Measurements from ENCODE around the gene ZGPAT.

The ZGPAT gene

GRCh38 chr20:63752411-63753101 is 44.7 kb downstream of the ZGPAT start:
- Histone ChIP-seq H3K79me2 (ENCODE audit: low read length) (no peaks in the 10 kb centered on the region), H3K4me1 (ENCODE audit: low read length) (no peaks in the 10 kb centered on the region), H3K36me3 (replicated peaks; ENCODE audit: low read depth, low read length) (no peaks in the 10 kb centered on the region), H2AFZ (ENCODE audit: low read depth, low read length) (no peak overlapping the region), H3K9ac (ENCODE audit: low read length) (no peak overlapping the region), H4K20me1 (ENCODE audit: insufficient read depth, low read length) (no peaks in the 10 kb centered on the region), H3K27me3 (ENCODE audit: low read depth, low read length) (no peaks in the 10 kb centered on the region), H3K4me2 (ENCODE audit: low read length) (no peak overlapping the region), H3K27ac (ENCODE audit: low read length) (no peak overlapping the region), H3K9me3 (ENCODE audit: insufficient read depth, low read length) (no peaks in the 10 kb centered on the region), H3K4me3 (ENCODE audit: low read length) (no peak overlapping the region)
- TF ChIP-seq, protein P1, sequence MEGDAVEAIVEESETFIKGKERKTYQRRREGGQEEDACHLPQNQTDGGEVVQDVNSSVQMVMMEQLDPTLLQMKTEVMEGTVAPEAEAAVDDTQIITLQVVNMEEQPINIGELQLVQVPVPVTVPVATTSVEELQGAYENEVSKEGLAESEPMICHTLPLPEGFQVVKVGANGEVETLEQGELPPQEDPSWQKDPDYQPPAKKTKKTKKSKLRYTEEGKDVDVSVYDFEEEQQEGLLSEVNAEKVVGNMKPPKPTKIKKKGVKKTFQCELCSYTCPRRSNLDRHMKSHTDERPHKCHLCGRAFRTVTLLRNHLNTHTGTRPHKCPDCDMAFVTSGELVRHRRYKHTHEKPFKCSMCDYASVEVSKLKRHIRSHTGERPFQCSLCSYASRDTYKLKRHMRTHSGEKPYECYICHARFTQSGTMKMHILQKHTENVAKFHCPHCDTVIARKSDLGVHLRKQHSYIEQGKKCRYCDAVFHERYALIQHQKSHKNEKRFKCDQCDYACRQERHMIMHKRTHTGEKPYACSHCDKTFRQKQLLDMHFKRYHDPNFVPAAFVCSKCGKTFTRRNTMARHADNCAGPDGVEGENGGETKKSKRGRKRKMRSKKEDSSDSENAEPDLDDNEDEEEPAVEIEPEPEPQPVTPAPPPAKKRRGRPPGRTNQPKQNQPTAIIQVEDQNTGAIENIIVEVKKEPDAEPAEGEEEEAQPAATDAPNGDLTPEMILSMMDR (IDR thresholded peaks at IDR 0.05; ENCODE audit: low read depth, low read length), result no peak
- no peak for TF ChIP-seq EZH2phosphoT487 (IDR thresholded peaks at IDR 0.05; ENCODE audit: low read depth)

DNA sequence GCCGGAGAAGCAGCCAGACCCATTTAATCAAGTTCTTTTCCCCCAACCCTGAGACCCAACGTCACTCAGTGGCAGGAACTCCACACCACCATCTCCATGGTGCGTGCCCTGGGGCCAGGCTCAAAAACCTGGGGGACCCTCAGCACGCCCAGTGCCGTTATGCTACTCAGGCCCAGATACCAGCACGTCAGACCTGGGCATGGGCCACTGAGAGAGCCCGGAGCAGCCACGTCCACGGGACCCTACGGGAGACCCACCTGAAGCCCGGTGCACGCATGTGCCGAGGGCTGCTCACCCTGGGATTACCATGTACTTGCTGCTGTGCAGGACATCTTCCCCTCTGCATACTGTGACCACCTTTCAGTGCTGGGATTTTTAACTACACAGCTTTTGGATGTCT is 45.5 kb downstream of the ZGPAT start:
- no peak overlapping the region for H3K4me3 ChIP-seq (ENCODE audit: low read length)
- no peak overlapping the region for H3K9ac ChIP-seq (ENCODE audit: low read length)
- no peak overlapping the region for H3K4me2 ChIP-seq (ENCODE audit: low read length)
- no peaks in the 10 kb centered on the region for H3K4me1 ChIP-seq (ENCODE audit: low read length)
- H2AFZ ChIP-seq (ENCODE audit: low read depth, low read length), result no peak overlapping the region
- H3K9me3 ChIP-seq (ENCODE audit: insufficient read depth, low read length), result no peaks in the 10 kb centered on the region
- H3K27ac ChIP-seq (ENCODE audit: low read length), result no peak overlapping the region
- H3K36me3 ChIP-seq (replicated peaks; ENCODE audit: low read depth, low read length), result no peaks in the 10 kb centered on the region
- H3K27me3 ChIP-seq (ENCODE audit: low read depth, low read length), result no peaks in the 10 kb centered on the region
- no peak for TF ChIP-seq EZH2phosphoT487 (IDR thresholded peaks at IDR 0.05; ENCODE audit: low read depth)
- TF ChIP-seq, protein P1 (IDR thresholded peaks at IDR 0.05; ENCODE audit: low read depth, low read length), result no peak
- H3K79me2 ChIP-seq (ENCODE audit: low read length), result no peaks in the 10 kb centered on the region
- no peaks in the 10 kb centered on the region for H4K20me1 ChIP-seq (ENCODE audit: insufficient read depth, low read length)

GRCh38 chr20:63754008-63754407 is 46.2 kb downstream of the ZGPAT start:
- H3K36me3 ChIP-seq (replicated peaks; ENCODE audit: low read depth, low read length), result no peaks in the 10 kb centered on the region
- TF ChIP-seq, protein P1 (IDR thresholded peaks at IDR 0.05; ENCODE audit: low read depth, low read length), result no peak
- TF ChIP-seq EZH2phosphoT487 (IDR thresholded peaks at IDR 0.05; ENCODE audit: low read depth), result no peak
- no peaks in the 10 kb centered on the region for H4K20me1 ChIP-seq (ENCODE audit: insufficient read depth, low read length)
- H3K4me2 ChIP-seq (ENCODE audit: low read length), result no peak overlapping the region
- no peaks in the 10 kb centered on the region for H3K4me1 ChIP-seq (ENCODE audit: low read length)
- H3K9ac ChIP-seq (ENCODE audit: low read length), result no peak overlapping the region
- no peaks in the 10 kb centered on the region for H3K79me2 ChIP-seq (ENCODE audit: low read length)
- no peak overlapping the region for H3K4me3 ChIP-seq (ENCODE audit: low read length)
- H3K27ac ChIP-seq (ENCODE audit: low read length), result no peak overlapping the region
- no peak overlapping the region for H2AFZ ChIP-seq (ENCODE audit: low read depth, low read length)
- no peaks in the 10 kb centered on the region for H3K9me3 ChIP-seq (ENCODE audit: insufficient read depth, low read length)
- H3K27me3 ChIP-seq (ENCODE audit: low read depth, low read length), result no peaks in the 10 kb centered on the region

GRCh38 chr20:63755933-63756647 is 48.3 kb downstream of the ZGPAT start:
- Histone ChIP-seq H4K20me1 (ENCODE audit: insufficient read depth, low read length) (no peaks in the 10 kb centered on the region), H3K4me1 (ENCODE audit: low read length) (no peaks in the 10 kb centered on the region), H3K4me3 (ENCODE audit: low read length) (no peak overlapping the region), H3K9ac (ENCODE audit: low read length) (no peak overlapping the region), H2AFZ (ENCODE audit: low read depth, low read length) (no peak overlapping the region), H3K9me3 (ENCODE audit: insufficient read depth, low read length) (no peaks in the 10 kb centered on the region), H3K36me3 (replicated peaks; ENCODE audit: low read depth, low read length) (no peaks in the 10 kb centered on the region), H3K4me2 (ENCODE audit: low read length) (no peak overlapping the region), H3K27ac (ENCODE audit: low read length) (no peak overlapping the region), H3K27me3 (ENCODE audit: low read depth, low read length) (no peaks in the 10 kb centered on the region), H3K79me2 (ENCODE audit: low read length) (no peaks in the 10 kb centered on the region)
- TF ChIP-seq, protein P1 (IDR thresholded peaks at IDR 0.05; ENCODE audit: low read depth, low read length), result no peak
- no peak for TF ChIP-seq EZH2phosphoT487 (IDR thresholded peaks at IDR 0.05; ENCODE audit: low read depth)
